H9 (cell line): ENCODE measurements around the gene SYMPK. TPM values are rescaled to one million over a fixed set of nuclear protein-coding genes. Genes with fewer than 3 reads are reported as not detected.
A peak's percentile ranks its signal among the peaks of the same experiment; 100 is the strongest.

Experiments
- DNase-seq: peaks from one replicate; pipeline ENCODE4 v3.0.0-alpha.2; 2017
- H2AFZ ChIP-seq: one replicate; pipeline ENCODE4 v1.6.1; 2013; ENCODE audit warnings: mild to moderate bottlenecking, low read length, control low read depth, moderate library complexity
- H2AK5ac ChIP-seq: 2 replicates; pipeline ENCODE4 v1.6.1; 2013; ENCODE audit warnings: low read length, control low read depth, mixed read lengths; ENCODE audit not compliant: insufficient read length
- H2BK120ac ChIP-seq: one replicate; pipeline ENCODE4 v1.6.1; 2013; ENCODE audit warnings: low read depth, mild to moderate bottlenecking, low read length, control low read depth, inconsistent platforms; ENCODE audit not compliant: poor library complexity, severe bottlenecking
- H2BK12ac ChIP-seq: 2 replicates; pipeline ENCODE4 v1.6.1; 2013; ENCODE audit warnings: low read length, control low read depth, mixed read lengths, low read depth; ENCODE audit not compliant: insufficient read length
- H2BK15ac ChIP-seq: 2 replicates; pipeline ENCODE4 v1.6.1; 2013; ENCODE audit warnings: low read depth, low read length, control low read depth
- H2BK20ac ChIP-seq: one replicate; pipeline ENCODE4 v1.6.1; 2013; ENCODE audit warnings: low read depth, mild to moderate bottlenecking, low read length, control low read depth, inconsistent platforms; ENCODE audit not compliant: poor library complexity, severe bottlenecking
- H2BK5ac ChIP-seq: 2 replicates; pipeline ENCODE4 v1.6.1; 2013; ENCODE audit warnings: low read length, control low read depth, mixed read lengths; ENCODE audit not compliant: insufficient read length
- H3K14ac ChIP-seq: 2 replicates; pipeline ENCODE4 v1.6.1; 2013; ENCODE audit warnings: low read length, control low read depth; ENCODE audit not compliant: insufficient read depth
- H3K18ac ChIP-seq: 2 replicates; pipeline ENCODE4 v1.6.1; 2013; ENCODE audit warnings: low read depth, mild to moderate bottlenecking, mixed read lengths, low read length, control low read depth; ENCODE audit not compliant: insufficient read length
- H3K23ac ChIP-seq: 2 replicates; pipeline ENCODE4 v1.6.1; 2013; ENCODE audit warnings: low read length, control low read depth, mixed read lengths, low read depth; ENCODE audit not compliant: insufficient read length
- H3K23me2 ChIP-seq: 2 replicates; pipeline ENCODE4 v1.6.1; 2013; ENCODE audit warnings: low read depth, mild to moderate bottlenecking, mixed read lengths, low read length, control low read depth; ENCODE audit not compliant: insufficient read length, poor library complexity, severe bottlenecking
- H3K27ac ChIP-seq: 2 replicates; pipeline ENCODE4 v1.5.1; 2013; ENCODE audit warnings: low read length, control low read depth, mixed read lengths, low read depth; ENCODE audit not compliant: insufficient read length
- H3K27me3 ChIP-seq: 2 replicates; pipeline ENCODE4 v1.6.1; 2013; ENCODE audit warnings: low read length, control low read depth, inconsistent platforms; ENCODE audit not compliant: insufficient read depth
- H3K4ac ChIP-seq: 2 replicates; pipeline ENCODE4 v1.6.1; 2013; ENCODE audit warnings: low read depth, mild to moderate bottlenecking, control low read depth, inconsistent platforms, low read length, moderate library complexity
- H3K4me1 ChIP-seq: 2 replicates; pipeline ENCODE4 v1.6.1; 2013; ENCODE audit warnings: low read length, control low read depth, inconsistent platforms; ENCODE audit not compliant: insufficient read depth
- H3K4me2 ChIP-seq: 2 replicates; pipeline ENCODE4 v1.6.1; 2013; ENCODE audit warnings: low read length, control low read depth, mixed read lengths; ENCODE audit not compliant: insufficient read length, insufficient read depth
- H3K56ac ChIP-seq: 2 replicates; pipeline ENCODE4 v1.6.1; 2013; ENCODE audit warnings: low read depth, mild to moderate bottlenecking, mixed read lengths, low read length, control low read depth; ENCODE audit not compliant: insufficient read length
- H3K79me1 ChIP-seq: 2 replicates; pipeline ENCODE4 v1.6.1; 2013; ENCODE audit warnings: low read depth, mild to moderate bottlenecking, moderate library complexity, low read length, control low read depth, inconsistent platforms; ENCODE audit not compliant: insufficient read depth, poor library complexity, severe bottlenecking
- H3K79me2 ChIP-seq: 2 replicates; pipeline ENCODE4 v1.6.1; 2013; ENCODE audit warnings: low read length, control low read depth, inconsistent platforms; ENCODE audit not compliant: insufficient read depth
- H3K9ac ChIP-seq: 2 replicates; pipeline ENCODE4 v1.6.1; 2013; ENCODE audit warnings: low read length, control low read depth, mixed read lengths; ENCODE audit not compliant: insufficient read length; ENCODE audit errors: extremely low read depth
- H3K9me3 ChIP-seq: one replicate; pipeline ENCODE4 v1.6.1; 2013; ENCODE audit warnings: low read depth, low read length, inconsistent platforms; ENCODE audit not compliant: control insufficient read depth
- H3T11ph ChIP-seq: one replicate; pipeline ENCODE4 v1.6.1; 2013; ENCODE audit warnings: mild to moderate bottlenecking, low read length, control low read depth, inconsistent platforms
- H4K20me1 ChIP-seq: one replicate; pipeline ENCODE4 v1.6.1; 2013; ENCODE audit not compliant: control insufficient read depth, insufficient read length, insufficient read depth
- H4K5ac ChIP-seq: 2 replicates; pipeline ENCODE4 v1.6.1; 2013; ENCODE audit warnings: low read depth, mild to moderate bottlenecking, mixed read lengths, low read length, control low read depth; ENCODE audit not compliant: insufficient read length
- H4K8ac ChIP-seq: replicated peaks from 2 replicates; pipeline ENCODE4 v1.6.1; 2013; ENCODE audit warnings: low read length, control low read depth, mixed read lengths, low read depth; ENCODE audit not compliant: insufficient read length
- H4K91ac ChIP-seq: 2 replicates; pipeline ENCODE4 v1.6.1; 2013; ENCODE audit warnings: low read depth, mild to moderate bottlenecking, moderate library complexity, mixed read lengths, low read length, control low read depth; ENCODE audit not compliant: insufficient read length
- H3K27ac Mint-ChIP-seq, 3 experiments: 2 replicates in 2 of 3; 3 replicates in 1 of 3; pipeline ENCODE4 v1.8.0; 2020 to 2021; ENCODE audit warnings: mixed read lengths in 3 of 3, mild to moderate bottlenecking in 1 of 3, moderate library complexity in 1 of 3
- H3K27me3 Mint-ChIP-seq: 2 replicates; pipeline ENCODE4 v1.8.0; 2021; ENCODE audit warnings: low read depth, mild to moderate bottlenecking, moderate library complexity, mixed read lengths
- H3K36me3 Mint-ChIP-seq, 3 experiments: 2 replicates in 2 of 3; 3 replicates in 1 of 3; pipeline ENCODE4 v1.8.0; 2020 to 2021; ENCODE audit warnings: low read depth in 3 of 3, mixed read lengths in 3 of 3; ENCODE audit not compliant: insufficient read depth in 1 of 3
- H3K4me1 Mint-ChIP-seq, 2 experiments: 2 replicates each; pipeline ENCODE4 v1.8.0; 2020; ENCODE audit warnings: mixed read lengths in 2 of 2
- H3K4me3 Mint-ChIP-seq, 2 experiments: 2 replicates in 1 of 2; 3 replicates in 1 of 2; pipeline ENCODE4 v1.8.0; 2020 to 2021; ENCODE audit warnings: mild to moderate bottlenecking in 2 of 2, mixed read lengths in 2 of 2, moderate library complexity in 1 of 2
- H3K9me3 Mint-ChIP-seq, 2 experiments: 2 replicates in 1 of 2; 3 replicates in 1 of 2; pipeline ENCODE4 v1.8.0; 2020; ENCODE audit warnings: mild to moderate bottlenecking in 2 of 2, mixed read lengths in 2 of 2, moderate library complexity in 1 of 2
- CTCF ChIP-seq: fragments of 200-600 bp; sonication (generic); conservative IDR thresholded peaks from 3 replicates; pipeline ENCODE4 v1.8.0; 2021; ENCODE audit warnings: antibody characterized with exemption, mild to moderate bottlenecking
- WGBS: extraction: QIAGEN DNeasy Blood & Tissue Kit; methylation state at CpG from one replicate; pipeline ENCODE4 v1.1.7; 2013; ENCODE audit warnings: missing lambda C conversion rate, low lambda C conversion rate, mixed read lengths; ENCODE audit not compliant: insufficient read length; ENCODE audit errors: extremely low coverage; 5-methylcytosine and 5-hydroxymethylcytosine counted together
- total RNA-seq: library from RNA; stranded (reverse); gene quantifications from 2 replicates; pipeline ENCODE4 v1.2.1, GENCODE V29; 2021

SYMPK gene
- total RNA-seq, 1 experiment from 2014 or later: 104 TPM

GRCh38 chr19:45786533-45786894, 76.4 kb downstream of the SYMPK start:
- Histone ChIP-seq H4K20me1 (no peaks in the 10 kb centered on the region), H4K91ac (no peak overlapping the region)
- no peaks in the 10 kb centered on the region for H3K9me3 Mint-ChIP-seq

More at GRCh38 chr19:45786533-45786894, 76.4 kb downstream of the SYMPK start:
- no peak for TF ChIP-seq CTCF
- no peak overlapping the region for H3K23ac ChIP-seq
- H3K27ac Mint-ChIP-seq: no peak overlapping the region
- H2AFZ ChIP-seq: no peak overlapping the region
- no peaks in the 10 kb centered on the region for H3K4me1 ChIP-seq
- H3K4ac ChIP-seq: no peak overlapping the region
- peaks cover 22 to 58% (median 54%) of the 10 kb centered on the region in 3 experiments for H3K36me3 Mint-ChIP-seq
- no peak overlapping the region for H2BK120ac ChIP-seq
- peaks cover 9 to 24% of the 10 kb centered on the region in 2 experiments for H3K4me1 Mint-ChIP-seq
- H3K79me2 ChIP-seq: 0 out of 2 replicates have a peak, but pooled peaks cover 3% of the 10 kb centered on the region
- no peak overlapping the region for H2BK15ac ChIP-seq
- H2BK5ac ChIP-seq: no peak overlapping the region
- peaks cover under 1% of the 10 kb centered on the region for H3K23me2 ChIP-seq
- H4K5ac ChIP-seq: no peak overlapping the region
- no peak overlapping the region for H2BK12ac ChIP-seq
- WGBS: no CpG with 5 or more reads among the region's 21 CpGs
- no peak overlapping the region for H3K14ac ChIP-seq
- no peak overlapping the region for H2BK20ac ChIP-seq
- H3K4me3 Mint-ChIP-seq: peak overlapping the region in 1 of 2 experiments; percentile 35; a peak in 1 of 5 replicates
- H3K79me1 ChIP-seq: peaks cover 2% of the 10 kb centered on the region
- DNase-seq: no peak
- H3K9me3 ChIP-seq: no peaks in the 10 kb centered on the region
- no peaks in the 10 kb centered on the region for H3K27me3 ChIP-seq
- H2AK5ac ChIP-seq: no peak overlapping the region
- no peak overlapping the region for H3K18ac ChIP-seq
- H3K27me3 Mint-ChIP-seq: peaks cover 5% of the 10 kb centered on the region; the same call in 1 of the 2 replicates
- H3K27ac ChIP-seq: no peak overlapping the region
- no peak overlapping the region for H4K8ac ChIP-seq
- no peak overlapping the region for H3K9ac ChIP-seq
- no peak overlapping the region for H3T11ph ChIP-seq
- H3K56ac ChIP-seq: no peak overlapping the region
- no peak overlapping the region for H3K4me2 ChIP-seq
